ENCODE results near the gene FCER1G. TPM values are rescaled to one million over a fixed set of nuclear protein-coding genes. Genes with fewer than 3 reads are reported as not detected.

Gene FCER1G
- total and polyA plus RNA-seq, 2 of the 4 experiments (the other 2 are of a cell fraction), result 0.44 TPM; not detected in 1

- Histone ChIP-seq H3K4ac (ENCODE audit: low read depth, low read length) (no peak within 1 kb of the TSS), H3K4me3 (ENCODE audit: insufficient read depth, low read depth, low read length) (peak within 1 kb of the TSS; percentile 21; the same call in 1 of the 2 replicates), H3K9ac (ENCODE audit: low read depth, low read length) (no peak within 1 kb of the TSS), H2AK9ac (replicated peaks; ENCODE audit: low read depth, low read length, poor library complexity) (peak within 1 kb of the TSS; percentile 16), H4K8ac (ENCODE audit: low read depth in 2 of 2, low read length in 2 of 2) (no peak within 1 kb of the TSS), H3K9me1 (ENCODE audit: insufficient read depth, low read length) (no peaks in the 10 kb centered on the region), H3K4me1 (ENCODE audit: control insufficient read depth, insufficient read depth, low read length) (no peaks in the 10 kb centered on the region), H3K9me3 (ENCODE audit: control insufficient read depth, insufficient read depth, low read length) (peaks cover 11% of the 10 kb centered on the region), H2AFZ (replicated peaks; ENCODE audit: low read length, poor library complexity) (peak within 1 kb of the TSS; percentile 81), H4K91ac (ENCODE audit: insufficient read depth, low read depth, low read length) (no peak within 1 kb of the TSS), H3K79me1 (ENCODE audit: low read depth in 1 of 2, low read length in 2 of 2) (no peaks in the 10 kb centered on the region), H2BK120ac (ENCODE audit: low read depth, low read length) (no peak within 1 kb of the TSS), H2BK20ac (ENCODE audit: low read depth, low read length) (no peak within 1 kb of the TSS), H3K56ac (ENCODE audit: extremely low read depth, insufficient read depth, low read length) (no peak within 1 kb of the TSS), H4K20me1 (ENCODE audit: insufficient read depth, low read length) (no peaks in the 10 kb centered on the region), H3K27ac (ENCODE audit: insufficient read depth, low read length) (no peak within 1 kb of the TSS), H3K27me3 (ENCODE audit: control insufficient read depth, insufficient read depth, low read length) (peaks cover 38% of the 10 kb centered on the region), H3K18ac (ENCODE audit: low read depth, low read length) (no peak within 1 kb of the TSS), H3K23ac (ENCODE audit: low read depth, low read length) (no peak within 1 kb of the TSS), H3K4me2 (ENCODE audit: low read depth, low read length) (peak within 1 kb of the TSS; percentile 57), H2AK5ac (ENCODE audit: low read depth, low read length) (no peak within 1 kb of the TSS), H2BK15ac (ENCODE audit: low read depth, low read length) (no peak within 1 kb of the TSS), H2BK5ac (ENCODE audit: low read depth, low read length, poor library complexity, severe bottlenecking) (no peak within 1 kb of the TSS), H4K5ac (ENCODE audit: low read depth, low read length) (no peak within 1 kb of the TSS), H3K14ac (replicated peaks; ENCODE audit: low read depth, low read length) (no peak within 1 kb of the TSS), H3K36me3 (ENCODE audit: control insufficient read depth, insufficient read depth, low read length) (no peaks in the 10 kb centered on the region)
- ATAC-seq (ENCODE audit: low read depth) (peak; percentile 91), DNase-seq (peak; percentile 33)
- in situ Hi-C loops (cut with MboI; ENCODE audit: low sequenced_read_pairs) (no loop called here), intact Hi-C loops (cut with micrococcal nuclease) (no loop called here), dilution Hi-C loops (cut with HindIII; ENCODE audit: low sequenced_read_pairs, unreplicated experiment) (no loop called here)
- TF ChIP-seq BHLHE40 (IDR thresholded peaks at IDR 0.05; ENCODE audit: low read depth, low read length) (no peak), CHD1 (IDR thresholded peaks at IDR 0.05; ENCODE audit: low read depth, low read length) (no peak), RAD21 (IDR thresholded peaks at IDR 0.05; ENCODE audit: low read length) (no peak), CTCF (conservative IDR thresholded peaks at IDR 0.05; ENCODE audit: low read depth, low read length) (no peak), USF2 (IDR thresholded peaks at IDR 0.05; ENCODE audit: low read depth, low read length) (no peak), MXI1 (IDR thresholded peaks at IDR 0.05; ENCODE audit: borderline replicate concordance, low read depth, low read length) (no peak), FOS (IDR thresholded peaks at IDR 0.05; ENCODE audit: low read depth, low read length) (no peak), MAZ (IDR thresholded peaks at IDR 0.05; ENCODE audit: borderline replicate concordance, low read depth, low read length) (no peak), RCOR1 (IDR thresholded peaks at IDR 0.05; ENCODE audit: insufficient replicate concordance, low read length) (no peak), NFE2L2 (IDR thresholded peaks at IDR 0.05; ENCODE audit: low read depth, low read length) (no peak), CEBPB (IDR thresholded peaks at IDR 0.05; ENCODE audit: low read depth, low read length) (no peak), ELK1 (IDR thresholded peaks at IDR 0.05; ENCODE audit: borderline replicate concordance, low read depth, low read length) (no peak), MAFK (IDR thresholded peaks at IDR 0.05; ENCODE audit: low read depth, low read length) (no peak), RFX5 (IDR thresholded peaks at IDR 0.05; ENCODE audit: low read depth, low read length) (no peak), POLR2A (IDR thresholded peaks at IDR 0.05; ENCODE audit: low read depth, low read length) (no peak)
- 10% methylated on average over 2 of the region's 62 CpGs; no CpG with 5 or more reads in 1 of the 2 experiments for WGBS, 2 experiments (ENCODE audit: extremely low coverage in 2 of 2, insufficient read length in 1 of 2)
- ChIA-PET POLR2A (ENCODE audit: unreplicated experiment) (no interaction called here), CTCF (no interaction called here)
- BruUV-seq (replicated peaks), result no TSS peak
Measured at GRCh38 chr1:161258439-161259344, 43.6 kb downstream of the FCER1G start, which contains the start of gene PCP4L1. Gene PCP4L1, plus strand, starts transcription at chr1:161258745. Its CDS starts 230 bp downstream, at chr1:161258975.

All from IMR-90 (cell line).